HCT116 (cell line): ENCODE data around the gene ST14.

Source experiments
- REST ChIP-seq: IDR thresholded peaks from 2 replicates; pipeline ENCODE4 v1.6.1; 2012; ENCODE audit warnings: low read depth
- ZNF274 ChIP-seq: fragments of 200-500 bp; sonication (Bioruptor generic); IDR thresholded peaks from 2 replicates; pipeline ENCODE4 v1.6.1; 2014; ENCODE audit warnings: mild to moderate bottlenecking, low read depth, low read length, inconsistent platforms

GRCh38 chr11:130249371-130249770 lies 89.8 kb downstream of the ST14 start:
- TF ChIP-seq REST (no peak), ZNF274 (no peak)
